ENCODE results near the gene GPD2. TPM values are rescaled to one million over a fixed set of nuclear protein-coding genes. Genes with fewer than 3 reads are reported as not detected.
"Not testable (repeated sequence)": the region's sequence is repeated elsewhere in the genome, so short reads cannot be mapped to it uniquely, and the experiment has no call there.

The GPD2 gene
- total RNA-seq, 4 donors from 2014 or later: 38.7 to 62.9 (median 40.7) TPM

DNA sequence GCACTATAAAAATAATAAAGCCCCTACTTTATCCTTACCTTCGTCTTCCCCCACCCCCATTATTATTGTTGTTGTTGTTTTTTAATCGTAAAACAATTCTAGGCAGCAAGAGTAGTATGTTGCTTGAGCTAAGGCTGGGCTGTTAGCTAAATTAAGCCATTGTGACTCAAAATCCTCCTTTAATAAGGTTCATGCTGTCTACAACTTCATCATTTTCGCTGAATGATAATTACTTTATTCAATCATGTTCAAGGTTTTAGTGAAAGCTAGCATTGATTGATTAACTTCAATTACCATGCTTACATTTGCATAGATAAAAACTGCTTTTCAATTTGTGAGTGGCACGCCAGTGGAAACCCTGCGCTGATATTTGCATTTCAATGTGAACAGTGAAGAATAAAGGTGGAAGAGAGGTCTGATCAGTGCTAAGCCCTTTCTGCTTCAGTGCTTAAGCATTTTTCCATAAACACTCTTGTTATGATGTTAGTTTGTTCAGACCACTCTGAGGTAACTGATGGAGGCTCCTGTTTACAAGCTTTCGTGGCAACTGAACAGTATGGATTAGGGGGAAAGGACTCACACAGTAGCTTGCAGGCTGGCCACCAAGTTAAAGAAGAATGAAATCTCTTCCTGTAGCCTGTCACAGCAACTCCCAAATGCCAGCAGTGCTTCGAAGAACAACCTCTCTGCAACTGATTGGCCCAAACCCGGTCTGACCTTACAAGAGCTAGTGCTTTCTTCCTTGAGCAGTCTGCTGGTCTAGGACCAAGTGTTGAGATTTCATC, 156.8 kb downstream of the GPD2 start:
- no peak for ATAC-seq (ENCODE audit: low FRiP score)
- TF ChIP-seq CTCF (IDR thresholded peaks at IDR 0.05): no peak
- no peak for DNase-seq (ENCODE audit: low spot score)

DNA sequence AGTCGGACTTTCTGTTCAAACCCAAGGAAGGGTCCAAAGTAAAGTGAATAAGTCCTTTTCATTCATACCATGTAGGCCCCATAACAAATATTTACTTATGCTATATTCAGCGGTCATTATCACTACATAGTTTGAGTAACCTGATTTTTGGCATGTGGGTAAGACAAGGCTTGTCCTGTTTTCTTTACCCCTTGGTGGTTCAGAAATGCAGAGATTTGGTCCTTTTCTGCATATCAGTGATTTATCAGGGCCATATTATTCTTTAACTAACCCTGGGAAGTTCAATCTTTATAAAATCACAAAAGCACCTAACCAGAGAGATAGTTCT, 157.4 kb downstream of the GPD2 start:
- ATAC-seq (ENCODE audit: low FRiP score) (no peak), DNase-seq (ENCODE audit: low spot score) (no peak)
- TF ChIP-seq CTCF (IDR thresholded peaks at IDR 0.05): no peak

DNA sequence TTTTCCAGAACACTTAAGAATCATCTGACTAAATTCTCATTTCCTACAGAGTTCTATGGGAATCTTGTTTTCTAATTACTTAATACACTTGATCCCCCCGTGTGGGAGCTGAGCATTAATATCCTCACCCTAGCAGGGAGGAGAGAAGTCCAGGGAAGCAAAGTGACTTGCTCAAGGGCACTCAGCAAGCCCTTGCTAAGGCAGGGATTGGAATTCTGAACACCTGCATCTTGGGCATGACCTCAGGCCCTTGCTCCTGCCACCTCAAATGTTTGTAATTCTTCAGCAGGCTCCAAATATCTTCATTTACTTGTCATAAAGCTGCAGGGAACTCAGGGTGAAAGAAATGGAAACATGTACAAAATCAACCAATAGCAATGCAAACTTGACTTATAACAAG, 162.4 kb downstream of the GPD2 start:
- DNase-seq (ENCODE audit: low spot score) (no peak), ATAC-seq (ENCODE audit: low FRiP score) (no peak)
- TF ChIP-seq CTCF (IDR thresholded peaks at IDR 0.05): no peak

DNA sequence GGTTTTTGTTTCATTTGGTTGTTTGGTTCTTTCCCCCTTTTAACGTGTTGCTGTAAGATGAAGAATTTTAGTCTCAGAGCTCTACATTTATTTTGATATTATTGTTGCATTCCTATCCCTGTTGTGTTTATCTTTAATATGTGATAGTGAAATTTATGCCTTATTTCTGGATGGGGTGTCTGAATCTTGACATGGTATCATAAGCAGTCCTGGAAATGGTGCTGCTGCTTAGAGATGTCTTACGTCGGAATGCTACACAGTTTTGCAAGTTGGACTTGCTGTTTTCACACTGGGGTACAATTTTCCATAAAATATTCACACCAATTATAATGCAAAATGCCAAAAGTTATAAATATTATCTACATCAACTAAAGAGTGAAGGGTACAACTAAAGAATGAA, 164.0 kb downstream of the GPD2 start:
- ATAC-seq (ENCODE audit: low FRiP score) (no peak), DNase-seq (ENCODE audit: low spot score) (no peak)
- TF ChIP-seq CTCF (IDR thresholded peaks at IDR 0.05): no peak

- no peak for DNase-seq (ENCODE audit: low spot score)
- ATAC-seq (ENCODE audit: low FRiP score): no peak
These were observed 165.8 kb downstream of the GPD2 start for GRCh38 chr2:156601855-156602551.

GRCh38 chr2:156602552-156602933, 166.4 kb downstream of the GPD2 start:
- DNase-seq (ENCODE audit: low spot score): no peak
- no peak for TF ChIP-seq CTCF (IDR thresholded peaks at IDR 0.05)
- no peak for ATAC-seq (ENCODE audit: low FRiP score)

More at GRCh38 chr2:156601855-156602551, 165.8 kb downstream of the GPD2 start:
- no peak for TF ChIP-seq CTCF (IDR thresholded peaks at IDR 0.05)

GRCh38 chr2:156615836-156616322, 179.7 kb downstream of the GPD2 start:
- TF ChIP-seq CTCF (IDR thresholded peaks at IDR 0.05): no peak
- no peak for DNase-seq (ENCODE audit: low spot score)
- ATAC-seq (ENCODE audit: low FRiP score): no peak

DNA sequence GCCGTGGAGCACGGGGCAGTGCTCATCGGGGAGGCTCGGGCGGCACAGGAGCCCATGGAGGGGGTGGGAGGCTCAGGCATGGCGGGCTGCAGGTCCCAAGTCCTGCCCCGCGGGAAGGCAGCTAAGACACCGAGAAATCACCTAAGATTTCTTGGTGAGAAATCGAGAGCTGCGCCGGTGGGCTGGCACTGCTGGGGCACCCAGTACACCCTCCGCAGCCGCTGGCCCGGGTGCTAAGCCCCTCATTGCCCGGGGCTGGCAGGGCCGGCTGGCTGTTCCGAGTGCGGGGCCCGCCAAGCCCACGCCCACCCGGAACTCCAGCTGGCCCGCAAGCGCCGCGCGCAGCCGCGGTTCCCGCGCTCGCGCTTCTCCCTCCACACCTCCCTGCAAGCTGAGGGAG, 181.9 kb downstream of the GPD2 start:
- DNase-seq (ENCODE audit: low spot score); ATAC-seq (ENCODE audit: low FRiP score): not testable (repeated sequence)

All from omental fat pad (tissue), 4 donors.